GM12872 (cell line): ENCODE results near the gene TMTC2.

Experiments used
- CTCF ChIP-seq: IDR thresholded peaks from 3 replicates; pipeline ENCODE4 v1.5.1; 2011; ENCODE audit warnings: low read depth, mild to moderate bottlenecking, low read length, moderate library complexity; ENCODE audit not compliant: insufficient read depth

Gene TMTC2

GRCh38 chr12:83158613-83159207 is 472.0 kb downstream of the TMTC2 start:
- no peak for TF ChIP-seq CTCF

- TF ChIP-seq CTCF = no peak
Measured at GRCh38 chr12:83161456-83161855, 474.8 kb downstream of the TMTC2 start.

GRCh38 chr12:83168751-83169150 is 482.0 kb downstream of the TMTC2 start:
- TF ChIP-seq CTCF = no peak

GRCh38 chr12:83172441-83172840 is 485.7 kb downstream of the TMTC2 start:
- TF ChIP-seq CTCF = no peak

GRCh38 chr12:83172866-83173649 is 486.4 kb downstream of the TMTC2 start:
- no peak for TF ChIP-seq CTCF

GRCh38 chr12:83179999-83180398 is 493.3 kb downstream of the TMTC2 start:
- TF ChIP-seq CTCF = no peak

GRCh38 chr12:83181074-83181473 is 494.4 kb downstream of the TMTC2 start:
- no peak for TF ChIP-seq CTCF
